ENCODE data around the gene CYB561. TPM values are rescaled to one million over a fixed set of nuclear protein-coding genes. Genes with fewer than 3 reads are reported as not detected.
A peak's percentile ranks its signal among the peaks of the same experiment; 100 is the strongest.

Gene CYB561
- total and polyA plus RNA-seq, 2 donors (not counting 1 experiment from before 2014, with no cell fraction given) = 3.5 to 4.9 TPM

DNA sequence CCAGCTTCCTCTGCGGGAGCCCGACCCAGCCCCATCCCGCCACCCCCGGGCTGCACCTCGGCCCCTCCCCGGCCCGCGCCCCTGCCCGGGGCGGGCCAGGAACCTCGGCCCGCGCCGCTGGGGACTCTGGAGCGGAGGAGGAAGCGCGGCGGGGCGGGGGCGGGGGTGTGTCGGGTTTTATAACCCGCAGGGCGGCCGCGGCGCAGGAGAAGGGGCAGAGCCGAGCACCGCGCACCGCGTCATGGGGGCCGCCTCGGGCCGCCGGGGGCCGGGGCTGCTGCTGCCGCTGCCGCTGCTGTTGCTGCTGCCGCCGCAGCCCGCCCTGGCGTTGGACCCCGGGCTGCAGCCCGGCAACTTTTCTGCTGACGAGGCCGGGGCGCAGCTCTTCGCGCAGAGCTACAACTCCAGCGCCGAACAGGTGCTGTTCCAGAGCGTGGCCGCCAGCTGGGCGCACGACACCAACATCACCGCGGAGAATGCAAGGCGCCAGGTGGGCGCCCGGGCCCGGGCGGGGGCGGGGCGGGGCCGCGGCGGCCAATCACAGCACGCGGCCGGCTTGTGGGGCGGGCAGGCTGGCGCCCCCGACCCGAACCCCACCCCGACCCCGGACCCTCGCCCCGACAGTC is 30.9 kb upstream of the CYB561 start, which contains the start of gene ACE:
Gene ACE (plus strand): TSS at position 208 of the 626 bp plus-strand sequence. CDS start 34 bp downstream, at position 242.
- CTCF ChIA-PET = interaction anchor here (0.6 to 8.7 kb wide), 3 partner anchors 15 to 135 kb away, joined by 4 to 158 read pairs (median 4); no protein-coding TSS in a partner anchor
- Histone ChIP-seq H2AFZ (ENCODE audit: insufficient read depth, low read depth, low read length, poor library complexity, severe bottlenecking) (peak within 1 kb of the TSS; percentile 70), H3K9ac (ENCODE audit: low read length) (peak within 1 kb of the TSS; percentile 62), H3K27me3 (replicated peaks in 1 of 4; ENCODE audit: control extremely low read depth in 1 of 4, control insufficient read depth in 3 of 4, insufficient read depth in 4 of 4, low read length in 3 of 4) (peaks cover 0 to 43% (median 13%) of the 10 kb centered on the region in 4 experiments), H3K79me2 (ENCODE audit: control insufficient read depth, insufficient read depth, low read length) (no peaks in the 10 kb centered on the region), H3K36me3 (replicated peaks in 1 of 2; ENCODE audit: control extremely low read depth in 1 of 2, control insufficient read depth in 1 of 2, extremely low read depth in 1 of 2, insufficient read depth in 2 of 2, low read length in 1 of 2) (no peaks in the 10 kb centered on the region), H3K4me2 (replicated peaks; ENCODE audit: low read depth, low read length, poor library complexity, severe bottlenecking) (peak within 1 kb of the TSS; percentile 98), H3K4me1 (ENCODE audit: control insufficient read depth in 2 of 2, insufficient read depth in 2 of 2, low read length in 2 of 2) (peaks cover 20% of the 10 kb centered on the region in 2 donors), H3K27ac (ENCODE audit: low read length in 2 of 2) (no peak within 1 kb of the TSS), H4K20me1 (ENCODE audit: control insufficient read depth, insufficient read depth, low read length, poor library complexity, severe bottlenecking) (no peaks in the 10 kb centered on the region), H3K4me3 (ENCODE audit: control extremely low read depth in 1 of 5, extremely low read depth in 1 of 5, insufficient read depth in 1 of 5, low read depth in 2 of 5, low read length in 4 of 5) (peak within 1 kb of the TSS in 3 of 5 experiments; percentile 43 to 62 (median 45)), H3K9me3 (ENCODE audit: control extremely low read depth in 1 of 3, control insufficient read depth in 2 of 3, insufficient read depth in 1 of 3, low read length in 2 of 3) (peaks cover 0 to 2% (median 0%) of the 10 kb centered on the region in 3 donors)
- no peak within 1 kb of the TSS for H3K27ac Mint-ChIP-seq
- H3K9me3 Mint-ChIP-seq (ENCODE audit: insufficient read depth) = no peaks in the 10 kb centered on the region
- TF ChIP-seq EZH2 (IDR thresholded peaks at IDR 0.05; ENCODE audit: borderline replicate concordance, insufficient read depth, low read depth, low read length, poor library complexity, severe bottlenecking) = no peak
- TF ChIP-seq, protein P1, sequence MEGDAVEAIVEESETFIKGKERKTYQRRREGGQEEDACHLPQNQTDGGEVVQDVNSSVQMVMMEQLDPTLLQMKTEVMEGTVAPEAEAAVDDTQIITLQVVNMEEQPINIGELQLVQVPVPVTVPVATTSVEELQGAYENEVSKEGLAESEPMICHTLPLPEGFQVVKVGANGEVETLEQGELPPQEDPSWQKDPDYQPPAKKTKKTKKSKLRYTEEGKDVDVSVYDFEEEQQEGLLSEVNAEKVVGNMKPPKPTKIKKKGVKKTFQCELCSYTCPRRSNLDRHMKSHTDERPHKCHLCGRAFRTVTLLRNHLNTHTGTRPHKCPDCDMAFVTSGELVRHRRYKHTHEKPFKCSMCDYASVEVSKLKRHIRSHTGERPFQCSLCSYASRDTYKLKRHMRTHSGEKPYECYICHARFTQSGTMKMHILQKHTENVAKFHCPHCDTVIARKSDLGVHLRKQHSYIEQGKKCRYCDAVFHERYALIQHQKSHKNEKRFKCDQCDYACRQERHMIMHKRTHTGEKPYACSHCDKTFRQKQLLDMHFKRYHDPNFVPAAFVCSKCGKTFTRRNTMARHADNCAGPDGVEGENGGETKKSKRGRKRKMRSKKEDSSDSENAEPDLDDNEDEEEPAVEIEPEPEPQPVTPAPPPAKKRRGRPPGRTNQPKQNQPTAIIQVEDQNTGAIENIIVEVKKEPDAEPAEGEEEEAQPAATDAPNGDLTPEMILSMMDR (IDR thresholded peaks at IDR 0.05) = no peak
- intact Hi-C loops (cut with micrococcal nuclease) = loop anchor here (1.0 kb wide), 1 partner anchor 31 kb away; the partner anchor contains the start of gene CYB561
- ATAC-seq (ENCODE audit: low read depth) (peak; percentile 55), DNase-seq (peak; percentile 68)
- H3K4me1 Mint-ChIP-seq = peaks cover 24% of the 10 kb centered on the region
- under 1% methylated on average over 73 of the region's 78 CpGs for WGBS (ENCODE audit: insufficient coverage)
- POLR2A ChIA-PET = no interaction called here
- peak within 1 kb of the TSS; percentile 78 for H3K4me3 Mint-ChIP-seq
- H3K27me3 Mint-ChIP-seq = peaks cover 27% of the 10 kb centered on the region

DNA sequence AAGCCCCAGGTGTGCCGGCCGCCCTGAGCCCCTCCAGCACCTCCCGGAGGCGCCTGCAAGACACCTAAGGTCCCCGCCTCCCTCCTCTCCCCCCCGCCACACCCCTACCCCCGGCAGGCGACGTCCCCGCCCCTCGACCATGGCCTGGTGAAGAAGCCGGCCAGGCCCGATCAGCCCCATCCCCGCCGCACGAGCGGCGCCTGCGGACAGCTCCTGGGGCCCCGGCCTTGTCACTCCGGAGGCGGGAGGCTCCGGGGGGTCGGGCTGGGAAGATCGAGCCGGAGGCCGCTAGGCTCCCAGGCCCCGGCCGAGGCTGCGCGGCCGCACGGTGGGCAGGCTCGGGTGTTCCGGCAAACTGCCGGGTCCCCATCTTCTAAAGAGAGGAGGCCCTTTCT is 30.4 kb upstream of the CYB561 start:
- peak overlapping the region; percentile 62 for H3K9ac ChIP-seq (ENCODE audit: low read length)
- H4K20me1 ChIP-seq (ENCODE audit: control insufficient read depth, insufficient read depth, low read length, poor library complexity, severe bottlenecking) = no peaks in the 10 kb centered on the region
- H3K79me2 ChIP-seq (ENCODE audit: control insufficient read depth, insufficient read depth, low read length) = no peaks in the 10 kb centered on the region
- peak overlapping the region; percentile 77 for H3K4me3 Mint-ChIP-seq
- ChIA-PET POLR2A (no interaction called here), CTCF (interaction anchor here (0.6 to 8.7 kb wide), 3 partner anchors 15 to 136 kb away, joined by 4 to 158 read pairs (median 4); no protein-coding TSS in a partner anchor)
- peak overlapping the region; percentile 70 for H2AFZ ChIP-seq (ENCODE audit: insufficient read depth, low read depth, low read length, poor library complexity, severe bottlenecking)
- H3K4me3 ChIP-seq (ENCODE audit: control extremely low read depth in 1 of 5, extremely low read depth in 1 of 5, insufficient read depth in 1 of 5, low read depth in 2 of 5, low read length in 4 of 5) = peak overlapping the region in 3 of 5 experiments; percentile 43 to 62 (median 45)
- H3K36me3 ChIP-seq (replicated peaks in 1 of 2; ENCODE audit: control extremely low read depth in 1 of 2, control insufficient read depth in 1 of 2, extremely low read depth in 1 of 2, insufficient read depth in 2 of 2, low read length in 1 of 2) = no peaks in the 10 kb centered on the region
- peaks cover 31% of the 10 kb centered on the region for H3K27me3 Mint-ChIP-seq
- TF ChIP-seq EZH2 (IDR thresholded peaks at IDR 0.05; ENCODE audit: borderline replicate concordance, insufficient read depth, low read depth, low read length, poor library complexity, severe bottlenecking) = no peak
- TF ChIP-seq, protein P1 (IDR thresholded peaks at IDR 0.05) = no peak
- DNase-seq (no peak), ATAC-seq (ENCODE audit: low read depth) (no peak)
- H3K4me2 ChIP-seq (replicated peaks; ENCODE audit: low read depth, low read length, poor library complexity, severe bottlenecking) = peak overlapping the region; percentile 98
- no peaks in the 10 kb centered on the region for H3K9me3 Mint-ChIP-seq (ENCODE audit: insufficient read depth)
- H3K4me1 Mint-ChIP-seq = peaks cover 24% of the 10 kb centered on the region
- H3K27me3 ChIP-seq (replicated peaks in 1 of 4; ENCODE audit: control extremely low read depth in 1 of 4, control insufficient read depth in 3 of 4, insufficient read depth in 4 of 4, low read length in 3 of 4) = peaks cover 0 to 43% (median 13%) of the 10 kb centered on the region in 4 experiments
- peaks cover 0 to 2% (median 0%) of the 10 kb centered on the region in 3 donors for H3K9me3 ChIP-seq (ENCODE audit: control extremely low read depth in 1 of 3, control insufficient read depth in 2 of 3, insufficient read depth in 1 of 3, low read length in 2 of 3)
- H3K27ac ChIP-seq (ENCODE audit: low read length in 2 of 2) = no peak overlapping the region
- intact Hi-C loops (cut with micrococcal nuclease) = no loop called here
- 0% methylated on average over 33 of the region's 36 CpGs for WGBS (ENCODE audit: insufficient coverage)
- no peak overlapping the region for H3K27ac Mint-ChIP-seq
- H3K4me1 ChIP-seq (ENCODE audit: control insufficient read depth in 2 of 2, insufficient read depth in 2 of 2, low read length in 2 of 2) = peaks cover 20% of the 10 kb centered on the region in 2 donors
